HG03025 (cell line): ENCODE measurements around the gene LCE7A.

Experiments used
- ATAC-seq: cut with Tn5 transposase; IDR thresholded peaks from one replicate; pipeline ENCODE4 v1.9.1; 2021; ENCODE audit warnings: mild to moderate bottlenecking, moderate library complexity; ENCODE audit not compliant: unreplicated experiment, low FRiP score

The LCE7A gene

DNA sequence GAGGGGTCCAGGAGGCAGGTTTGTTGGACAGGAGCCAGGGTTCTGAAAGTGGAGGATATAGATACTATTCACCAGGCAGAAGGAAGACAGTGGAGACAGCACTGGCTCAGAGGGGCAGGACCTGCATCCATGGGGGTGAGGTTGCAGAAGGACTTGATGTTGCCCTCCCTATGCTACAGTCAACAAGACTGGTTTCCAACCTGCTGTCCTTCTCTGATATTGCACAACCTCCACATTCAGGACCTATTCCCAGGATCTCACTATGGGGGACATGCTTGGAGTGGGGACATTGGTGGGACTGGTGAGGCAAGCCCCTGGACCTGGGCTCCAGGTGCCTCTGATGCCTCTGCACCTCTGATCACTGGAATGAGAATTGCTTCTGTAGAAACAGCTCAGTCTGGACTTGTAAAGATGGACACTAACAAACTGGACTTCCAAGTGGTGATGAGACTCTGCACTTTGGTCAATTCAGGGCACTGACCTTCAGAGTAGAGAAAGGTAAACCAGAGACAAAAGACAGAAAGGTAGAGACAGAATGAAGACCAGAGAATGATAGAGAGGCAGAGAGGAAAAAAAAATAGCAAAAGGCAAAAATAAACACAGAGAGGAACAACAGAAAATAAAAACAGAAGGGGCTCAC is 19.9 kb downstream of the LCE7A start:
- no peak for ATAC-seq

DNA sequence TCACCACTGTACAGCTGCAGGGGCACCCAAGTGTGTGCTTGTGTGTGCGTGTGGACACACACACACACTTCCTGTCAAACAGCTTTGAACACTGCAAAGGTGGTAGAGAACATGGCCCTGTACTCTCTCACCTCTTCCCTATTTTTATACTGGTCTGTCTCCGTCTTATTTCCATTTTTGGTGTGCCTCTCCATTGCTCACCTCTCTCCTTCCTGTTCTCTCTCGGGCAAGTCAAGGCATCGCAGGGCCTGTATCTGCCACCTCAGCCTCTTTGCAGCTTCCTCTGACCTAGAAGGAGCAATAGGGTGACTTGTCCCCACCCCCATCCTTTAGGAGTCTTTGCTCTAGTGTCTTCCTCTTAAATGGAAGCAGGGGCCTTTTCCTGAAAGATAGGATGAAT is 20.5 kb downstream of the LCE7A start:
- no peak for ATAC-seq

DNA sequence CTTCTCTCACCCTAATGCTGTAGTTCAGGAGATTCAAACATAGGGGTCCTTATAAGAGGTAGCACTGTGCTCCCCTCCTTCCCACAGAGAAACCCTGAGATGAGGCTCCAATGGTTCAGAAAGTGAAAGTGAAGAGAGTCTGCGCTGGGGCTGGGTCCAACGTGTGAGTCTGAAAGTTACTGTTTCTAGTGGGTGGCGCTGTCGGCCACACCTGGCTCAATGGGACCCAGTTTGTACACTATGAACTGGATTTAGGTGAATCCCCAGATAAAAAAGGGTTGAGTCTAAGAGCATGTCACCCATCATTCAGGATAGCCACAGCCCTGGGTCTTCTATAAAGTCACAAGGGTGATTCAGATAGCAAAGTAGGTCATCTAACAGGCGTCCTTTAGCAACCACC is 21.1 kb downstream of the LCE7A start:
- ATAC-seq = peak; percentile 71

- ATAC-seq = no peak
Measured at GRCh38 chr1:152884085-152884484, 24.3 kb downstream of the LCE7A start.

- ATAC-seq = no peak
Measured at GRCh38 chr1:152884506-152884905, 24.7 kb downstream of the LCE7A start.

DNA sequence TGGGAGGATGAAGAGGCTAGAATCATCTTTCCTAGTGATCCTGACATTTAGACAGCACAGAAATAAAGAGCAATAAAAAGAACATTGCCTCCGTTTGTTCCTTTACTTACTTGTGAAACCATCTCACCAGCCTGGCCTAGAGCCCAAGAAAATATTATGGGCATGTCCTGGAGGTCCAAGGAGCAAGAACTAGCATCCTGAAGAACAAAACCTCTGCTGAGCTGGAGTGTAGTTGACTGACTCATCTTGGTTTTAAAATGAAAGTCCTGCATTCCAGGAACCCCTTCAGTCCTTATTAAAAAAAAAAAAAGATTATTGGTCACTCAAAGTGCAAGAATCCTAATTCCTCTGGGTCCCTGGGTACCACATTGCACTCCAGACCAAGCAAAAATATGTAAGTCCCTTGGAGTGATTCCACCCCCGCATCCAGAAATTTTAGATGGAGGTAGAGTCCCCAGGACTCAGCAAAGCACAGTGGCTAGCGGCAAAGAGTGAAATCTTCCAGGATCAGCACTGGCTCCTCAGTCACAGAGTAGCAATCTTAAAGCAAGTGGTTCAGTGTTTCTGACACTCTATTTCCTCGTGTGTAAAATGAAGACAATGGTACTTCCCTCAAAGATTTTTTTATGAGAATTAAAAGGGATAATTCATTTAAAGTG is 25.3 kb downstream of the LCE7A start:
- ATAC-seq = no peak

- no peak for ATAC-seq
Measured at GRCh38 chr1:152886085-152886484, 26.3 kb downstream of the LCE7A start.

DNA sequence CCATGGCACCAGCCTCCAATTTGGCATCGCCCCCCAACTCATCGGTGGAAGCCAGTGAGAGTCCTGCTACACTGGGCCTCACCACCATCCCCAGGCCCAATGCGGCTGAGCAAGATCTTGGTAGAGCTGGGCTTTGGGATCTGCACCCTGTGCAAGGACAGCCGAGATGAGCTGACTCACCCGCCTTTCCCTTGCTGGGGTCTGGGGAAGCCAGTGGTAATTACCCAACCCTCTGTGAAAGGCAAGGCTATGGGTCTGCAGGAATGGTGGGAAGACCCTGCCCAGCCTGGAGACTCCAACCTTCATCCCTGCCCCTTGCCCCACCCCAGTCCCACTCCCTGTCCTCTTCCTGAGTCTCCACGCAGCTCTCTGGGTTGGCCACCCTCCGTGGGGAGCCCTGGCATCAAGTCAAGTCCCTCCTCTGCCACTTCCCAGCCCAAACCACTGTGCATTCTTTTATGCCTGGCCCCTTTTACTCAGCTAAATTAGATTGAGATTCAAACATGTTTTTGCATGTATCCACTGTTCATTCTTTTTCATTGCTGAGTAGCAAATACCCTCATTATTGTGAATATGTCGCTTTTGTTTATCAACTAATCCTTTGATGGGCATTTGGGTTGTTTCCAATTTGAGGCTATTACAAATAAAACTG is 27.1 kb downstream of the LCE7A start:
- no peak for ATAC-seq

- no peak for ATAC-seq
Measured at GRCh38 chr1:152888126-152888525, 28.3 kb downstream of the LCE7A start.

DNA sequence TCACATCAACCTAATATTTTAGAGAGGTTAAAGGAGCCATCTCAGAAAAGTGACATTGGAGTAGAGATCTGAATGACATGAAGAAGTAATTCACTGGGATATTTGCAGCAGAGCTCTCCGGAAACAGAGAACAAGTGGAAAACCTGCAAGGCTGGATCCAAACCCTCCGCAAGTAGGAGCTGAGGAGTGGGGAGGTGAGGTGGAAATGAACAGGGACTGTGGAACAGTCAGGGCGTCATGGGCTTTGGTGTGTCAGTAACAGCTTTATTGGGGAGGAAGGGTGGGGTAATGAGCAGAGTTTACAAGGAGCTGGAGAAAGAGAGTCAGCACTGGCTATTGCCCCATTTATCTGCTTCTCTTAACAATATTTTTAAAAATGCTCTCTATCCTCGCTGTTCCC is 39.2 kb downstream of the LCE7A start:
- ATAC-seq = no peak

DNA sequence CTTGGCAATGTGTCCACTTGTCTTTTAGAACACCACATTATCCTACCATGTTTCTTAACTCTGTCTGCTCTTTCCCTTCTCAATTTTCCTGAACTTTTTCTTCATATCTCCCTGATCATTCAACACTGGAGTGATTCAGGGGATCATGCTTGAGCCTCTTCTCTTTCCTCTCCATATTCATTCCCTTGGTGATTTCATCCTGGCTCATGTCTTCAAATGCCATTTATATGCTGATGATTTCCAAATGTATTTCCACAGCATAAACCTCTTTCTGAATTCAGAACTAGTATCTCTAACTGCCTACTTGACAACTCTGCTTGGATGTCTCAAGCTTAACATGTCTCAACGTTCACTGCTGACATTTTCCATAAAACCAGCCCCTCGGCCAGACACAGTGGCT is 40.1 kb downstream of the LCE7A start:
- ATAC-seq = no peak

DNA sequence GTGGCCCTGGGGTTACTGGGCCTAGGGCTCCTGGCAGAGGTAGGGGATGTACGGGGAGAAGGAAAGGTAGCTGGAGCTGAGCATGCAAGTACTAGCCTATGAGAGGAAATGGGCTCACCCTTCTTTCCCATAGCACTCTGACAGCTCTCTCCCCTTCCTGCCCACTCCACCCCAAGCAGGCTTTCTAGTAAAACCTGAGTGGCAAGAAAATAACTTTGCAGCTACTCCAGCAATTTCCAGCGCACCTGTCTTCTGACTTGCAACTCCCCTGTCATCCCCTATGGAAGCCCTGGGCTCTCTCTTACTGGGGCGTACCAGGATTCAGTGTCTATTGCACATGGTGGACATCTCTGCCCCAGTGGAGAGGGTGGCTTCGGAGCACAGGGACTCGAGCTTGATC is 41.8 kb downstream of the LCE7A start:
- no peak for ATAC-seq

GRCh38 chr1:152902636-152903035 is 42.8 kb downstream of the LCE7A start:
- no peak for ATAC-seq

DNA sequence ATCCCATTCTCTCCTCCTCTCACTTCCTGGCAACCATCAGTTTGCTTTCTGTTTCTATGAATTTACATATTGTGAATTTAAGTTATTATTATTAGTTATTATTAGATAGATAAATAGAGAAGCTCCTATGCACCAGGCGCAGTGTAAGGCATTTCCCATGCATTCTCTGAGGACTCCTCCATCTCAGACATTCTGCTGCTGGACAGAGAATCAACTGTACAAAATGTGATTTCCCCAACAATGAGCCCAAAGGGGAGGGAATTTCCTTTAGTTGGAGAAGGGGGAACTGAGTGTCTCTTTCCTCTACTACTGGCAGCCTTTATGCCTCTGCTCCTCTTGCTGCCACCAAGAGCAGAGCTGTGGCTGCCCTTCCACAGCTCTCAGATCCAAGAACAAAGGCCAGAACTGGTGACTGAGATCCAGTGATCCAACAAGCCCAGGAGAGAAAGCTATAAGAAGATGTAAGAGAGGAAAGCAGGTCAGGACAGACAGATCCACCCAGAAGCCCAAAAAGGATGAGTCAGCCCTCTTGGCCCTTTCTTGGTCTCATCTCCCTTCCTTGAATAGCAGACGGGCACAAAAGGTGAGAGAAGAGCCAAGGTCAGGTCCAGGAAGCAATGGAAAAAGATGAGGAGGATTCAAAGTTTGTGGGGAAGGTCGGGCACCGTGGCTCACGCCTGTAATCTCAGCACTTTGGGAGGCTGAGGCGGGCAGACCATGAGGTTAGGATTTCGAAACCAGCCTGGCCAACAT is 45.1 kb downstream of the LCE7A start:
- no peak for ATAC-seq

- no peak for ATAC-seq
Measured at GRCh38 chr1:152906023-152906565, 46.3 kb downstream of the LCE7A start.

DNA sequence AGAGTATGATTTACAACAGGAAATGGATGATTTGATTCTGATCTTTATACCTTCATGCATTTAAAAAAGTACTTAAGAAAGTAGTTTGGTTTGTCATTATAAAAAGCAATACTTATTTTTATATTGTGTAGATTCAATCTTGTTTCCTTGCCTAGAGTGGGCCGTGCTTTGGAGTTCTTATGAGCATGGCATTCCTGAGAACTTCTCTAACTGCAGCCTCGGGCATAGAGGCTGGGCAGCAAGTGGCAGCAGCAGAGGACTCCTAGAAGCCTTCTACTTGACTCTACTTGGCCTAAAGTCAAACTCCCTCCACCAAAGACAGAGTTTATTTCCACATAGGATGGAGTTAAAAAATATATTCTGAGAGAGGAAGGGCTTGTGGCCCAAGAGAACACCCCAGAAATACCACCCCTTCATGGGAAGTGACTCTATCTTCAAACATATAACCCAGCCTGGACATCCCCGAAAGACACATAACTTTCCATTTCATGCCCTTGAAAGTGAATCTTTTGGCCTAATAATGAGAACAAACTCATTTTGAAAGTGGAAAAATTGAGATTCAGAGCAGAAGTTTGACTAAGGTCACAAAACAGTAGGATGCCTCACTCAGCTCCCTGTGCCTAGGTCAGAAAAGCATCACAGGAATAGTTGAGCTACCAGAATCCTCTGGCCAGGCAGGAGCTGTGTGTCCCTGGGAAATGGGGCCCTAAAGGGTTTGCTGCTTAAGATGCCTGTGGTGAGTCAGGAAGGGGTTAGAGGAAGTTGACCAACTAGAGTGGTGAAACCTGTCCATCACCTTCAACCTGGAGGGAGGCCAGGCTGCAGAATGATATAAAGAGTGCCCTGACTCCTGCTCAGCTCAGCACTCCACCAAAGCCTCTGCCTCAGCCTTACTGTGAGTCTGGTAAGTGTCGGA is 48.1 kb downstream of the LCE7A start, which contains the start of gene IVL:
TSS of gene IVL (plus strand) at position 861 of the 916 bp plus-strand sequence. CDS start 1,252 bp downstream, outside the sequence.
- no peak for ATAC-seq

GRCh38 chr1:152909206-152909605 is 49.4 kb downstream of the LCE7A start:
- ATAC-seq = no peak
